GM19455 (cell line): ENCODE data around the gene TAF4.

Experiments used
- ATAC-seq: cut with Tn5 transposase; IDR thresholded peaks from one replicate; pipeline ENCODE4 v1.9.1; 2021; ENCODE audit not compliant: unreplicated experiment

Gene TAF4

DNA sequence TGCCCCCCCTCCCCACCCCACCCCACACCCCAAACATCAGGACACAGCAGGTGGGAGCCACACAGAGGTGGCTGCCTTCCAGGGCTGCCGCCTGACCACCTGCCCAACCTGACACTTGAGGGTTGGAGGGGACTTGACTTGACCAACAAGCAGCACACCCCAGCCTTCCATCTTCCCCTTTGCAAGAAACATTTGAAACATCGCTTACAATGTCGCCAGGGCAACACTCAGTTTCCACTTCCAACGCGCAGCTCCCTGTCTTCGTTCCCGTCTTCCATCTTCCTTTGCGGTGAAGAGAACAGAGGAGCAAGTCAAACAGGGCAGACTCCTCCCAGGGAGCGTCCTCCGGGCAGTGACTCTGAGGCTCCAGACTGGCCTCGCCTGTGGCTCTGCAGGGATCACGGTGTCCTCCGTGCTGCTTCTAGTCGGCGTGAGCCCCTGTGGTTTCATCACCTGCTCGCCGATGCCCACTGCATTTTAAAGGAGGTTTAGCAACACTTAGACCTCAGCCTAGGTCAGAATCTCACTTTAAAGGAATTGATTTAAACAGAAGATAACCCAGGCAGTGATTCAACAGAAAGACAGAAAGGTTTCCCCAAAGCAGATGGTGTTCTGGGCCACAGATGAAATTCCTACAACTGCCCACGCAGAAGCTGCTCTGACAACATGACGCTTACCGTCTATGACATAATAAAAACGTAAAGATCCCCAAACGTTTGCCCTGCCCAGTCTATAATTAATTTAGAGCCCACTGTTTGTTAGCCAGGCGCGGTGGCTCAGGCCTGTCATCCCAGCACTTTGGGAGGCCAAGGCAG is 130.8 kb downstream of the TAF4 start:
- no peak for ATAC-seq

DNA sequence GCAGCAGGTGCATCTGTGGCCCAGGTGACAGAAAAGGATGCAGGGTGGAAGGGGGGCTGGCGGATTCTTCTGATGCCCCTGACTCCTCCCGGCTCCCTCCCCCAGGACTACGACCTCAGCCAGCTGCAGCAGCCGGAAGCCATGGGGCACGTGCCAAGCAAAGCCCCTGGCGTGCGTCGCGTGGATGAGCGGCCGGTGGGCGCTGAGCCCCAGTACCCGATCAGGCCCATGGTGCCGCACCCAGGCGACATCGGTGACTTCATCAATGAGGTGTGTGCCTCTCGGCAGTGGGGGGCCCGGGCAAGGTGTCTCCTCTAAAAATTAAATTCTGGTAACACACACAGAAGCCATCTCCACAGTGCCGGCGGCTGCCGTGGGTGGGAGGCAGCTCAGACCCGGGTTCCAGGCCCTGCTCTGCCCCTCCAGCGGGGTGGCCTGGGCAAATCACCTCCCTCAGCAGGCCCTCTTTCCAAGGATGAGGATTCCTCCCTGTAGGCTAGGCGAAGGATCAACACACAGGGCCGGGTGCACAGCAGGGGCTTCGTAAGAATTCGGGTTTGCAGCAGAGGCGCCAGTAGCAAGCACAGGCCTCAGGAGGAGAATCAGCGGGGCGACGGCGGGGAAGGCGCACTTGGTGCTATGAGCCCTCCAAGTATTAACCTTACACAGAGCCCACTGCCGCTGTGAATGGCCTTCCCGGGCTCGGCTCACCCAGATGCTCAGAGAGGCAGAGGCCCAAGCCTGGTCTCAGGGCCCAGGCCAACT is 131.5 kb downstream of the TAF4 start:
- ATAC-seq, result no peak

GRCh38 chr20:61933481-61933950 is 132.2 kb downstream of the TAF4 start:
- ATAC-seq, result no peak

DNA sequence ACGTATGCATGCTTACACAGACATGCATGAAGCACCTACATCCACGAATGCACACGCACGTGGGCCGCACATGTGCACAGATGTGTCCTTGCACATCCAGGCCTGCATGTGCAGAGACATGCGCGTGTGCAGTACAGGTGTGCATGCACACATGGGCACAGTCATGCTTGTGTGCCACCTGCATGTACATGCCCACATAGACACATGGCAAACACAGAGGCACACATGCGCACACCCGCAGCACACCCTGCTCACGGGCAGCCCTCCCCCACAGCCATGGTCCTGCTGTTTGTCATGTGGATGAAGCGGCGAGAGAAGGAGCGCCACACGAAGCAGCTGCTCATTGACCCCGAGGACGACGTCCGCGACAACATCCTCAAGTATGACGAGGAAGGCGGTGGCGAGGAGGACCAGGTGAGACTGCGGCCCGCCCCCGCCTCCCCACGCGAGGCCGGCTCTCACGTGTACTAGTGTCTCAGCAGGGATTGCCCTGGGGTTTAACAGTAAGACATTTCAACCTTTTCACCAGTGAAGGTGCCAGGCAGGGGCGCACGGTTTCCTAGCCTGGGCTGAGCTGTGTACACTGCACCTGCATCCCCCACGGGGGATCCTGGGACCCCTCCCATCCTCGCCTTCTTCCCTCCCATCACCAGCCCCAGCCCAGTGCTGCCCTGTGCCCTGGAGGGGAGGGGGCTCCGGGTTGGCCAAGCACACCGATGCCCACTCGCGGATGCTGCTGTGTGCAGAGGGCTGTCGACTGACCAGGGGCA is 132.8 kb downstream of the TAF4 start:
- ATAC-seq, result no peak

DNA sequence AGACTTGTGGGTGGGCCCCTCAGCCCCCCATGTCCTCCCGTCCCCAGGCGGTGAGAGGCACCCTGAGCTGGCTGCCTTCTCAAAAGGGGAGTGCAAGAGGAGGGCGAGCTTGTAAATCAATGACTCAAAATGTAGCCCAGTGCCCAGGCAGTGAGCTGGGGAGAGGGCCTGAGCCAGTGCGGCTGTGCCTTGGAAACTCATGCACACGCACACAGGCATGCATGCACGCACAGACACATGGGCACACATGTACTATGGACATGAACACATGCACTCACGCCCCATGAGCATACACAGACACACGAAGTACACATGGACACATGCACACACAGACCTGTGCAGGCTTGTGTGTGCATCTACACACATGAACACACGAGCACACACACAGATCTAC is 133.5 kb downstream of the TAF4 start:
- ATAC-seq, result no peak

DNA sequence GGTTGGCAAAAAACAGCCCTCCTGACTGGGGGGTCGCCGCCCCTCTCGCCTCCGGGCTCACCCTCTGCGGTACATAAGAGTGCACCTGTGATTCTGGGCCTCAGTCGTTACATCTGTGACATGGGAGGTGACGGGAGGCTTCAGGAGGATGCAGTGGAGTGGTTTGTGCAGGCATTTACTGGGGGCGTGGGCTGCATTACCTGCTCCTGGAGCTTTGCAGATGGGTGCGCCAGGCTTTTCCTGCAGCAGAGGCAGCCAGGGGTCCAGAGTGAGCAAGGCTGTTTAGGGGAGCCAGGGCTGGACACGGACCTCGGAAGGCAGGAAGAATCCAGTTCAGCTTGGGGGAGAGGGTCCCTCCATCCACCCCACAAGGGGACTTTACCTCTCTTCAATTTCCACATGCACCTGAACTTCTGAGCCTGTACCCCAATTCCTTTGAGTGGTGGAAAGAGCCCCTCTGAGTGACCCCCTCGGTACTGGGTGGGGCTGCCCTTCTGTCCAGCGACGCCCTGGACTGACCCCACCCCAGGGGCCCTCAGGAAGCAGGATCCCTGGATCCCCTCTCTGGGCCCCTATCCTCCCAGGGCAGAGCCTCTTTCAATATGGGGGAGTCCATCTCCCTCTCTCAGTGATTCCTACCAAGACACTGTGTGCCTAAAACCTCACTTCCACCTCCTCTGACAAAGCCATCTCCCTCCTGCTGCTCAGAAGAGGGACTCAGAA is 134.0 kb downstream of the TAF4 start:
- no peak for ATAC-seq

- ATAC-seq, result no peak
Measured at GRCh38 chr20:61930776-61931475, 134.8 kb downstream of the TAF4 start.

- ATAC-seq, result no peak
Measured at GRCh38 chr20:61929971-61930666, 135.6 kb downstream of the TAF4 start.

GRCh38 chr20:61929561-61929960 is 136.1 kb downstream of the TAF4 start:
- ATAC-seq, result no peak

- ATAC-seq, result no peak
Measured at GRCh38 chr20:61927826-61928541, 137.7 kb downstream of the TAF4 start.

GRCh38 chr20:61927193-61927825 is 138.4 kb downstream of the TAF4 start:
- no peak for ATAC-seq

DNA sequence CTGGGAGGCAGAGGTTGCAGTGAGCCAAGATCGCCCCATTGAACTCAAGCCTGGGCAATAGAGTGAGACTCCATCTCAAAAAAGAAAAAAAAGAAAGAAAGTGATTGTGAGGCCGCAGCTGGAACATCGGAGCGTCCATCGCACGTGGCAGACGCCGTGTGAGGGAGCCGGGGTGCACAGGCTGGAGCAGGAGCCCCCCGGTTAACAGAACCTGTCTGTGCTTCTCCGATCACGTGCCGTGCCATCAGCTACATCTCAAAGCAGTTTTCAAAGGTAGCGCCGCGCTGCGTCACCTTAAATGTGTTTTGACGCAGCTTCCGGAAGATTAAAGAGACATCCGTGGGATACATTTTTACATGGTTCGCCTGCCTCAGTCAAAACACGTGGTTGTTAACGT is 138.9 kb downstream of the TAF4 start:
- no peak for ATAC-seq

- no peak for ATAC-seq
Measured at GRCh38 chr20:61926253-61926613, 139.4 kb downstream of the TAF4 start.

DNA sequence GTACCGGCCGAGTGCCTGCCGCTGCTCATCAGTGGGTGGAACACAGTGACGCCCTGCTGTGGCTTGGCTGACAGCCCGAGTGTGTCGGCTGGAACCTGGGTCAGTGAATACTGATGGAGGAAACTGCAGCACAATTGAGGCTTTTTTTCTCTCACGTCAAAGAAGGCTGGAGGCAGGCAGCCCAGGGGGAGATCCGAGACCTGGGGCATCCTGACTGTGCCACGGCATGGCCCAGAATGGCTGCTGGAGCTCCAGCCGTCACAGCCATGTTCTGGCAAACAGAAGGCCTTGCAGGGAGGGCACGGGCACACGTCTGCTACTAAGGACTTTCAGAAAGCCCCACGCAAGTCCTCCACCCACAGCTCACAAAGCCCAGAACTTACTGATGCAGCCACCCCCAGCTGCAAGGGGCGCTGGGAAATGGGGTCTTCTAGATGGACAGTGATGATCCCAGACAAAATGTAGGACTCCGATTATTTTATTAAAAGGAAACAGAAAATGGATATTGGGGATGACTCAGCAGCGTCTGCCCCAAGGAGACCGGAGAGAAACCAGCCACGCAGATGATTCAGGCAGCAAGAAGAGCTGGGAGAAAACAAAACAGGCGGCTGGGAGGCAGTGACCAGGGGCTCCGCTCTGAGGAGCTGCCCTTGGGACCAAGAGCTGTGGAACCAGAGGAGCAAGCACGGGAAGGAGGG is 140.0 kb downstream of the TAF4 start:
- no peak for ATAC-seq

DNA sequence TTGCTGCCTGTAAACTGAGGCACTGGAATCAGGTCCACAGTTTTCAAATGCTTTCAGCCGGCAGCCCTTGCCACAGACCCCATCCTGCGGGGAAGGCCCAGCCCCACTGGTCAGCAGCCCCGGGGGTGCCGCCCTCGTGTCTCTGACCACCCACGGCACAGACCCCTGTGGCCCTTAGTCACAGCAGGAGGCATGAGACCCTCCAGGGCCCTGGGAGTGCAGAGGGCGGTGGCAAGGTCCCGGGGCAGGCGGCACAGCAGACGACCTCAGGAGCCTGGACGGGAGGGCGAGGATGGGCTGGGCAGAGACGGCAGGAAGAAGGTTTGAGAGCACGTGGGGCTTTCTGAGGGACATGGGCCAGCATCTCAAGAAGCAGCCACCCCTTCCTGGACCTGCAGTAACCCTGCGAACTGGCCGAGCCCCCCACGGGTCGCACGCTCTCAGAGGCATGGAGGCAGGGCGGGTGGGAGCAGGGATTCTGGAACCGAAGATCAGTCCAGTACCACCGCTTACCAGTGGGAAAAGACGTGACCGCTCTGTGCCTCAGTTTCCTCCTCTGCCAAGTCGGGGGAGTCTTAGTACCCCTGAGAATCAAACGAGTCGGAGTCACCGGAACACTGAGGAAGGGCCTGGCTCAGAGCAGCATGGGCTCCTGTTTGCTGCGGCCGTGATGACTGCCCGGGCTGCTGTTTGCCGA is 140.7 kb downstream of the TAF4 start:
- no peak for ATAC-seq
